A204.1 (cell line): ENCODE measurements around the gene NXN.
"Not testable (repeated sequence)": the region's sequence is repeated elsewhere in the genome, so short reads cannot be mapped to it uniquely, and the experiment has no call there.

ENCODE experiments used
- FAIRE-seq: peaks from 2 replicates; lab custom pipeline; 2012; peaks lifted over from hg19 to GRCh38; lab: Jason Lieb, UNC

Gene NXN

DNA sequence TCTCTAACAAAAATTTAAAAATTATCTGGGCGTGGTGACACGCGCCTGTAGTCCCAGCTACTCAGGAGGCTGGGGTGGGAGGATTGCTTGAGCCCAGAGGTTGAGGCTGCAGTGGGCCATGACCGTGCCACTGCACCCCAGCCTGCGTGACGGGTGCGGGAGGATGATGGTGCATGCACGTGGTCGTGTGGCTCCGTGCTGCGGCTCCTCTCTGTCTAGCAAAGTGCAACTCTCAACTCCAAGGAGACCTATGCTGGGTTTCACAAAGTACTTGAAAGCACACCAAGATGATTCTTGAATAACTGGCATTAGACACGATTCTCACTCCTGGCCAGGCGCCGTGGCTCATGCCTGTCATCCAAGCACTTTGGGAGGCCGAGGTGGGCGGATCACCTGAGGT is 25.8 kb downstream of the NXN start:
- FAIRE-seq = no peak

DNA sequence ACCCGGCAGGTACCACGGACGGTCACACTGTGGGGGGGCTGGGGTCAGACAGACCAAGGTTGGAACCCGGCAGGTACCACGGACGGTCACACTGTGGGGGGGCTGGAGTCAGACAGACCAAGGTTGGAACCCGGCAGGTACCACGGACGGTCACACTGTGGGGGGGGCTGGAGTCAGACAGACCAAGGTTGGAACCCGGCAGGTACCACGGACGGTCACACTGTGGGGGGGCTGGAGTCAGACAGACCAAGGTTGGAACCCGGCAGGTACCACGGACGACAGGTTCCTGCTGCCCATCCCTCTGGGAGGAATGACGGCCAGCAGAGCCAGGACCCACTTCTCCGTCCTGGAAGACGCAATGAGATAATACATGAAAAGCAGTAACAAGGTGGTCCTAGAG is 27.0 kb downstream of the NXN start:
- FAIRE-seq = not testable (repeated sequence)

DNA sequence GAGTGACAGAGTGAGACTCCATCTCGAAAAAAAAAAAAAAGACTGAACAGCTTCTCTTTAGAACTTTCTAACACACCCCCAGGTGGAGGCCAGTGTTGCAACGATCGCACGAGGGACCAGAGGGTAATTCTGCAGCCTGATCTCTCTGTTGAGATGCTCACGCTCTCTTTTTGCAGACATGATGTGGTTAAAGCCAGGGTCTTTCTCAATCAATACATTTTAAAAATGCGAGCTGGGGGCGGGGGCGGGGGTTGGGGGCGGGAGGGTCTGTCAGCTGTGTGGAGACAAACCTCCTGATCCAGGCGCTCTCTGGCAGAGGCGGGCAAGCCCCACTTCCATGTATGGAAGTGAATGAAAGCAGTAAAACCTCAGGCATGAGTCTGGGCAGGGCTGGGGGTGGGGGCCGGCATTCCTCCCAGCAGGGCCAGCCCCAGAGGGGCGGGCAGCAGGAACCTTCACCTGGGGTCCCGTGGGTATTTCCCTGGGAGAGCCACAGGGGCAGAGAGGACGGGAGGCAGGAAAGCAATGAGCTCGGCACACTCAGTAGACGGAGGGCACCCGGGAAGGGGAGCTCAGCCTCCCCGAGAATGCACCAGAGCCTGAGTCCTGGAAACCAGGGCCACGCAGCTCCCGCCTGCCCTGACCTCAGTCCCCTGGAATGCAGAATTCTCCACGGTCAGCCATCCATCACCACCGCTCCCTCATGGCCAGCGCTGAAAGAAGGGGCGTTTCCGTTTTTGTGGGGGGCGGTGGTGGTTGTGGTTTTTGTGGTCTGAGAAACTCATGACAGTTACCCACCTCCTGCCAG is 28.0 kb downstream of the NXN start:
- no peak for FAIRE-seq

DNA sequence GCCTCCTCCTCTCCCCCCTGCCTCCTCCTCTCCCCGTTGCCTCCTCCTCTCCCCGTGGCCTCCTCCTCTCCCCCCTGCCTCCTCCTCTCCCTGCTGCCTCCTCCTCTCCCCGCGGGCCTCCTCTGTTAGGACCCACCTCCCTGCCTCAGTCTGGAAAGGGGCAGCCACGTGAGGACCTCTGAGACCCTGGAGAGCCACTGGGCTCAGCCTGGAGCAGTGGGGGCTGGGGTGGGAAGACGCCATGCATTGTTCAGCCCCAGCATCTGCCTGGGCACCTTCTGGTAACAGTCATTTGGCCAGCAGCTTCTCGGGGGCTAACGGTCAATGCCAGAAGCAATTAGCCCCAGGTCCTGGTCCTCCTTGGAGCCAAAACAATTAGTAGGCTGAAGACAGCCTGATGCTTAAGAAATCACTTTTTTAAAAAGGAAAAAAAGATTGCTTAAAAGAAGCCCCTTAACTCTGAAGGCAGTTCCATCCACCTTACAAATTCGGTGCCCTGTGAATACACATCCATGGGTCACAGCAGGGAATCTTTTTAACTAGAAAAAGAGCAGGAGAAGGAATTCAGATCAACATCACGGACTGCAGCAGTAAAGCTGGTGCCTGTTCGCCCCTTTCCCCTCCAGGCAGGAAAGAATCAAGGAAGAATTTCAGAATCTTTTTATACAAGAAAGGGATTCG is 29.8 kb downstream of the NXN start:
- FAIRE-seq = no peak

DNA sequence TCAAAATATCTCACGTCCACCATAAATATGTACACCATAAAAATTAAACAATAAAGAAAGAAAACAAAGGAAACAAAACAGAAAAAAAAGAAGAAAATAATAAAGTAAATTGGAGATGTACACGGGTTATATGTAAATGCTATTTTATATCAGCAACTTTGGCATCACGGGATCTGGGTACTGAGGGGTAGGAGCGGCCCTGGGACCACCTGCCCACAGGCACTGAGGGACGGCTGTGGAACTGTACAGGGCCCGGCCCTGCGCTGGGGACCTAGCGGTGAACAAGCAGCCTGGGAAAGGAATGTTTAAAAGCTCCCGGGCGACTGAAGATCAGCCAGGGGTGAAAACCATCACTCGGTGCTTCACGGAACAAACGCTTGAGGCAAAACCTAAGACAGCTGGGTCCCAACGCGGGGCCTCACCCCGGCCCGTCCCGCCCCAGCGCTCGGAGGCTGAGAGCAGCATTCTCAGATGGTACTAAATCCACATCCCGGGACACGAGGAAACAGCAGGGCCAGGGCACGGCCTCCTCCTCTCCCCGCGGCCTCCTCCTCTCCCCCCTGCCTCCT is 31.2 kb downstream of the NXN start:
- FAIRE-seq = no peak

DNA sequence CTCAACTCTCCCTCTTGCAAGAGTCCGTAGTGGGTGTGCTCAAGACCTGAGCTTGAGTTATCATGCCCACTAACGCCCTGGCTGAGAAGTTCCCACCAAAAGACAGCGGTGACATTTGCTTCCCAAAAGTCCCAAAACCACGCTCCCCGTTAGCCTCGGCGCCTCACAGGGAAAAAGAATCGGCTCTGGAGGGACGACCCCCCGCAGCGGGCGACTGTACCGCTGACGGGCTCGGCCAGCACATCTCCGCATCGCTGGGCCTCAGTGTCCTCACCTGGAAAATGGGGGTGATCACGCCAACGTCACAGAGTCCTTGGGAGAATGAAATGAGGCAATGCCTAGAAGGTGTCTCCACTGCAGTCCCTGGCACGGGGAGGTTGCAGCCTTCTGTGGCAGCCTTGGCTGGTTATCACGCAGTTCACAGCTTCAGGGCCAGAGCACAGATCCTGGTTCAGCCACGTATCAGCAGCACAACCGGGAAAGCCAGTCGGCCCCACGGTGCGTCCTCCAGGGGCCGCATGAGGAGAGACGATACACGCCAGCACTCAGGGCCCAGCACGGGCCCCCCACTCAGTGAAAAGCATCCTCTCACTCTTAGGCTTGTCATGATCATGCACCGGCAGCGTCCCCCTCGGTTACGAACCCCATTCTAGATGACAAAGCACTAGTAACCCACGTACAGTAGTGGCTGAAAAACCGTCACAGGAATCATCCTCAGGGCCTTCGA is 32.9 kb downstream of the NXN start:
- FAIRE-seq = no peak

DNA sequence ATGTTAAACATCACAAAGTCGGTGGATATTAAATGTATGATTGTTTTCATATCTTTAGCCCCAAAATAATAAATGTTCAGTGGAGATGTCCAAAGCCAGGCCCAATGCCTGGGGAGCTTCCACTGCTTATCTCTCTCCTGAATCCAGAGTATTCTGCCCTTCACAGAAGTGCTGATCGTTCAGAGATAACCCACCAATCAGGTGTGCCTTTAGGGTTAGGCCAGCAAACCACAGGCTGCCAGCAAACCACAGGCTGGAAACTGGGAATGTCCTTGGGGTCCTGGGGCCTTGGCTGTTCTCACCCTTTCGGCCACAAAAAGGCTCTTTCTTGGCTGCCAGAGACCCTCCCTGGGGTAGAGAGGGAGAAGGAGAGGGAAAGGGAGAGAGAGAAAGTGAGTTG is 33.9 kb downstream of the NXN start:
- no peak for FAIRE-seq

DNA sequence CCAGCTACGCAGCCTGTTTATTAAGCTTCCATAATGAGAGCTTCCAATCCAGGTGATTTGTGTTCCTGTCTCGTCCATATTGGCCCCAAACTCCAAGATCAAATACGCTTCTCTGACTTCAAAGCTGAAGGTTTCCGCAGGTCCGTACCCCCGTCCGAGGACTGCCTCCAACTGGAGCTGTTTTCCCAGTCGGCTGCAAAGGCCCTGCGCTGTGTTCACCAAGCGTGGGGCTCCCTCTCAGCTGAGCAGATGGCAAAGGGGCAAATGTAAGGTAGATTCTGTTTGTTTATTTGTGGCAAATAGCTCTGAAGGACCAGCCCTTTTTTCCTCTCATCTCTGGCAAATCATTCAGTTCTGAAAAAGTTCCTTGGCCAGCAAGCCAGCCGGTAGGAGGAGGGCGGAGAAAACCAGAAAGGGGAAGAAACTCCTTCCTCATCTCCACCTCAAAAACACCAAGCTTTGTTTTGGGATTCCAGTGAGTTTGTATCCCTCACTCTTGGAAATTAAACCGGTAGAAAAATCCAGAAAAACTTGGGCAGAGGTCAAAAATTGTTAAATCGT is 35.2 kb downstream of the NXN start:
- FAIRE-seq = no peak

DNA sequence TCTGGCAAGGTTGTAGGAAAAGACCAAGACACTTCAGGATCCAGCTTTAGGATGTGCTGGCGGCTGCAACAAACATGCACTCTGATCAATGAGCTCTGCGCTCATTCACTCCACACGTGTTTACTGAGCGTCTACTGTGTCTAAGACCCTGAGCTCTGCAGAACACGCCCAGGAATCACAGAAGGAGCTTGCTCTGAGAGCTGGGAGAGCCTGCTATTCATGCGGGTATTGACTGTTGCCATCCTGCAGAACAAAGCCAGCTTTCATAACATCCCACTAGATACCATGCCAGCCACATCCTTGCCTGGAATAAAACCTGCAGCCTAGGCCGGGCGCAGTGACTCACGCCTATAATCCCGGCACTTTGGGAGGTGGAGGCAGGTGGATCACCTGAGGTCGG is 44.1 kb downstream of the NXN start:
- FAIRE-seq = no peak

DNA sequence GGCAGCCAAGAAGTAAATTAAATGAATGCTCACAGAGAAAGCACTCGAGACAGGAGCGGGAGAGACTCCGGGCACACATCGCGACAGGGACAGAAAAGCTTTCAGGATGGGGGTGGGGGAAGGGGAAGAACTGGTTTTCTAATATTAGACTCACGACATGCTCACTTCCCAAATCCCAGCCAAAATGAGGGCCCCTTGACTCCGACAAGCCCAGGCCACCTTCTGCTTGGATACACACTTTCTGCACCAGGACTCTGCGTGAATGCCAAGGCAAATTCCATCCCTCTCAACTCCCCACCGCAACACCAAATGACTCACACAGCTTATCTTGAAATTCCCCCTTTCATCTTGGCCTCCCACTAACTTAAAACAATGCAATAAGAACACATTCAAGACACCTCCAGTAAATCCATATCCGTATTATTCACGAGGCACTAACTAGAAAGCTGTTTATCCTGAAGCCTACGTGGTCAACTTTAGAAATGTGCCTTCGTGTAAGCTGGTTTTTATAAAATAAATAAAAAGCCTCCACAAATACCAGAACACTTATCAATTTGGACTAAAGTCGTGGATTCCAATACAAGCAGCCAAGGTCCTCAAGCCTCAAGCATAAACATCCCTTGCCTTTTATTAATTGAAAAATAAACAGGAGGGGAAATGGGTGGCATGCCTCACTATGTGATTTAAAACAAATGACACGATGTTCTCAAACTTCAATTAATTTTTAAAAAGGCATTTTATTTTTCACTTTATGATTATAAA is 46.1 kb downstream of the NXN start:
- FAIRE-seq = no peak

DNA sequence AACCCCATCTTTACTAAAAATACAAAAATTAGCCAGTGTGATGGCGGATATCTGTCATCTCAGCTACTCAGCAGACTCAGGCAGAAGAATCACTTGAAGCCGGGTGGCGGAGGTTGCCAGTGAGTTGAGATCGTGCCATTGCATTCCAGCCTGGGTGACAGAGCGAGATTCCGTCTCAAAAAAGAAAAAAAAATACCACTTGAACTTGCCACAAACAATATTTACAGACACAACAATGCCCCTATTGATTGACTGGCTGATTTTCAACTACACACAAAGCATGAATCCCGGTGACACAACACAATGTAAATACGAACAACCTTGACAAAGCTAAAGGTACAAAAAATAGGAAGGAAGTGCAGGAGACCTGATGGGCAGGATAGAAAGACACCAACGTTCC is 49.3 kb downstream of the NXN start:
- FAIRE-seq = no peak

DNA sequence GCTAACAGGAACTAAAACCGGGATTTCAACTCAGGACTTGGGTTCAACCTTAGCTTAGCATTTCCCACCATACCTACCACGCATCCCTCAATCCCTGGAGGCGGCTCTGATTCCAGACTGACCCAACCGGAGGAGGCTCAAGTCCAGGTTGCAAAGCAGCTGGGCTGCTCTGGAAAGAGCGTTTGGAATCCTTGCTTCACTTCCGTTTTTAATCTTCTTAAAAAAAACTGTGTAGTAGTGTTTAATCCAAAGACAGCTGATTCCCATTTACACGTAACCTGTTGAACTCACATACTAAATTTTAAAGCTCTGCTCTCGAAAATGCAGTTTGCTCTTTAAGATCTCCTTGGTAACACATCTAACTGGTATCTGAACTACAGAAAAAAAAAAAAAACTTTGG is 50.0 kb downstream of the NXN start:
- no peak for FAIRE-seq

DNA sequence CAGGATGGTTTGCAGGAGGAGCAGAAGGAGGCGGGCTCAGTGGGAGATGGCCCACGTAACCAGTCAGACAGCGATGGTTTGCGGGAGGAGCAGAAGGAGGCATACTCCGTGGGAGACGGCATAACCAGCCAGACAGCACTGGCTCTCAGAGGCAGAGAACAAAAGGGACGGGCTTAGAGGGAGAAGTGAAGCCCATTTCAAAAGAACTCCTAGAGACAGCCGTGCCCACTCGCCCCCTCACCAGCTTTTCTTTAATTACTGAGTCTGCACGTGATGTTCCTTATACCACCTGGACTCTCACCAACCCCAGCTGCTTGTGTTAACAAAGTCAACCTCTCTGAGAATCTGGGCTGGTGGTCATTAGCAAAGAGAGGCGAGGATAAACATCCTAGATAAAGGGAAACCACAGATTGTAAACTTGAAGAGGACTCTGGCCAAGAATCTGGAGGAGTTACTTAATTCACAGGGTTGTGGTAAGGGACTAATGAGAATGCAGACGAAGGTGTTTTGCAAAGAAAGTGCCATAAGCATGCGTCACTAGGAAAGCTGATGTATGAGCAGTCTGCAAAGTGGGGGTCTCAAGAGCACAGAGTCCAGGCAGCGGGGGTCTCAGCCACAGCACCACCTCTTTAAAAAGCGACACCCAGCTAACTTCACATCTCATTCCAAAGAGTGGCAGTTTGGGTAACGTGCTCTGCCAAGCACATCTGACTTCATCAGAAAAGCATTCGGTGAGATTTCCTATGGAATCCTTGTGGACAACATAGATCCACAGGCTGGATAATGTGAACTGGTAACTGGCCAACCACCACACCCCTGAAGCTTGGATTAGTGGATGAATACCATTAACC is 51.7 kb downstream of the NXN start:
- no peak for FAIRE-seq

DNA sequence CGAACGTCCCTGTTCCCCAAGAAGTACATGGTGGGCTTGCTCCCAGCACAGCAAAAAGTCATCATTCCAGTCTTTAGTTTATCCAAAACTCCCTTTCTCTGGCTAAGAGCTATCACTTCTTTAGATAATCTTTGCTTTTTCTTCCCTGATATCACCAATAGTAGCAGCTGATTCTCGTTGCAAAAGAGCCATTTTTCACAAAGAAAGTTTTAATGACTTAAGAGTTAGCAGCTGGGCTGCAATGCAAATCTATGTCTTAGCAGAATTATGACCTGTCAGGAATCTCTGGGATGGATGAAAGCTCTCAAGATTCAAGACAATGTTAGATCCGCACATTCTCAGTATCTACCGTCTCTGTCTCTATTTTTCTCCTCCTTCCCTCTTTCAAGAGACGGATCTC is 53.8 kb downstream of the NXN start:
- no peak for FAIRE-seq

DNA sequence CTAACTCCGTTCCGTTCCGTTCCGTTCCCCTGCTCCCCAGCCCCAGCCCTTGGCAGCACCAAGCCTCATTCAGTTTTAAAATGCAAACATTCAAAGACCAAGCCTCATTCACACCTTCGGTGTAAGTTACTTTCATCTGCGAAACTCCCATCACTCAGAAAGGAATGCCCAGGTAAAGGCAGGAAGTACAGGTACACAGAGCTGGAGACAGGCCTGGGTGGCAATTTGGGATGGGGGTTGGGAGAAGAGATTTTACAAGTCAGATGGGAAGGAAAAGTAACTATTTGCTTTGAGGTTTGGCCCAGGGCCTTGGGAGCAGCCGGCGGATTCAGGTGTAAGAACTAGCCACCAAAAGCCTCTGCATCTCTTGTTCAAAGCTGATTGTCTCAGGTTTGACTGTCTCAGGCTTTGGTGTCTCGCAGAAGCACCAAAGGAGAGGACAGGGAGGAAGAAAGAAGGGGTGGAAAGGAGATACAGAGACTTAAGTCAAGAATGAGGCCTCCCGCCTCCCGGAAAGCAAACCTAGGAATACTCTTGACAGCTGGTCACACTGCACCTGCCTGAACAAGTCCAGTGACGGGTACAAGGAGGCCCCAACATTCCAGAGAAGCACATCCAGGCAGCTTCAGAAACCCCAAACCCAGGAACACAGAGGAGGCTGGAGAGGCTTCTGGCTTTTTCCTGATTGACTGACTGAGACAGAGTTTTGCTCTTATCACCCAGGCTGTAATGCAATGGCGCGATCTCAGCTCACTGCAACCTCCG is 54.7 kb downstream of the NXN start:
- FAIRE-seq = no peak

DNA sequence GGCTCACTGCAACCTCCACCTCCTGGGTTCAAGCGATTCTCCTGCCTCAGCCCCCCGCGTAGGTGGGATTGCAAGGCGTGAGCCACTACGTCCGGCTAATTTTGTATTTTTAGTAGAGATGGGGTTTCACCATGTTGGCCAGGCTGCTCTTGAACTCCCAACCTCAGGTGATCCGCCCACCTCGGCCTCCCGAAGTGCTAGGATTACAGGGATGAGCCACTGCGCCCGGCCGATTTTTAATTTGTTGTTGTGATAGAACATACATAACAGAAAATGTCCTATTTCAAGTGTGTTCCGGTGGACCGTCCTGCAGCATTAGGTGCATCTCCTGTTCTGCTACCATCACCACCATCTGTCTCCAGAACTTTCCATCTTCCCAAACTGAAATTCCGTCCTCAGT is 55.3 kb downstream of the NXN start:
- not testable (repeated sequence) for FAIRE-seq

DNA sequence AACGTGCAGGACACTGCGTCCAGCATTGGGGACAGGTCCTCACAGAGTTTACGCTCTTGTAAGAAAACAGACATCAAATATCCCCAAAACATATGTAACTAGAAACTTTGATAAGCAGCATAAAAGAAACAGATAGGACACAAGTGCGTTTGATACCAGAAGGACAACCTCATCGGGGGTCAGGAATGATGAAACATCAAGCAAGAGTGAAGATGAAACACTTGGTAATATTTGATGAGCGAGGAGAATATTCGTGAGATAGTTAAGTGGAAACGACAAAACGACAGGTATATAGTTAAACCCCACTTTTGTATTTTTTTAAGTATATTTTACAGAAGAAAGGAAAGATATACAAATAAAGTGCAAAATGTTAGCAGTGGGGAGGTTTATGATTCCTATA is 55.9 kb downstream of the NXN start:
- no peak for FAIRE-seq

DNA sequence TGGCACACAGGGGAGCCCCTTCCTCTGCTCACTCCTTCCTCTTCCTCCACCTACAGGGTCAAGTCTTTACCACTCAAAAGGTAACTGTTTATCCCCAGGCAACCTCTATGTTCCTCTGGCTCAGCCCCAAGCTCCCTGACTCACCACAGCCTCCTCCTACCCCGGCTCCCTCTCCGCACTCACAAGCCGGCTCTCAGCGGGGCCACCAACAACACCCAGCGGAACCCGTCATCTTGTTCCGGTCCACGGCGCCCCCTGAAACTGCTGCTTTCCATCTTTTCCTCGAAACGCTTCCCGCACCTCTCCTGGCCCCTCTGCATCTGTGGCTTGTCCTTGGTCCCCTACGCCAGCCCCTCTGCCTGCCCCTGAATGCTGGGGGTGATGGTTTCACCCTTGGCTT is 58.4 kb downstream of the NXN start:
- no peak for FAIRE-seq

DNA sequence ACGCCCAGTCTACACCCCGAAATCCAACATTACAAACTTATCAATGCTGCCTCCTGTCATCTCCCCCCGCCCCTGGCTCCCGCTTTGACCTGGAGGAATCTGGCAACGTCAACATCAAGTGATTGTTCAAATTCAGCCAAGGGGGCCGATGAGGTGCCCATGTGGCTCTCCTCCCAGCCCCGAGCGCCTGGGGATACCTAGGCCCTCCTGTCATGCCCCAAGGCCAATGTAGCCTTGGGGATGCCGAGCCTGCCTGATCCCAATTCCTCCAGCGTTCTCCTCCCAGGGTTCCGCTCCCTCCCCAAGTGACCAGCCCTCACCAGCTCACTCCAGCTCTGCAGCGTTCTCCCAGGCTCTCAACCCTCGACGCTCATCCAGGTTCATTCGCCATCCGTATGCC is 59.4 kb downstream of the NXN start:
- no peak for FAIRE-seq
